HepG2 (cell line): Measurements from ENCODE around the gene ZFPM1. TPM values are rescaled to one million over a fixed set of nuclear protein-coding genes. Genes with fewer than 3 reads are reported as not detected.
A peak's percentile ranks its signal among the peaks of the same experiment; 100 is the strongest.

Source experiments
- EED ChIP-seq: sonication (generic); formaldehyde crosslinking; IDR thresholded peaks from 2 replicates; pipeline ENCODE4 v1.5.0; 2020; ENCODE audit warnings: mild to moderate bottlenecking, missing genetic modification reagents
- GTF2F1 ChIP-seq: fragments of 150-350 bp; IDR thresholded peaks from 2 replicates; pipeline ENCODE4 v1.6.1; 2014; ENCODE audit warnings: low read length
- POLR2A ChIP-seq, 2 experiments: IDR thresholded peaks; 2 replicates each; pipeline ENCODE4 v1.6.1; 2011; ENCODE audit warnings: low read depth in 2 of 2, low read length in 2 of 2, mild to moderate bottlenecking in 1 of 2, moderate library complexity in 1 of 2; ENCODE audit not compliant: insufficient read depth in 1 of 2
- RAD21 ChIP-seq: fragments of 450-650 bp; formaldehyde crosslinking; IDR thresholded peaks from 2 replicates; pipeline ENCODE4 v1.5.0; 2020; ENCODE audit warnings: mild to moderate bottlenecking
- ZBTB10 ChIP-seq: sonication (generic); formaldehyde crosslinking; IDR thresholded peaks from 2 replicates; pipeline ENCODE4 v1.4.0; 2020; ENCODE audit warnings: missing genetic modification reagents, borderline replicate concordance
- ZNF225 ChIP-seq: sonication (generic); formaldehyde crosslinking; IDR thresholded peaks from 2 replicates; pipeline ENCODE4 v1.4.0; 2020; ENCODE audit warnings: mild to moderate bottlenecking, missing genetic modification reagents
- ZNF317 ChIP-seq: sonication (generic); formaldehyde crosslinking; IDR thresholded peaks from 2 replicates; pipeline ENCODE4 v1.5.0; 2020; ENCODE audit warnings: mild to moderate bottlenecking, missing genetic modification reagents
- ZNF556 ChIP-seq: sonication (generic); formaldehyde crosslinking; IDR thresholded peaks from 2 replicates; pipeline ENCODE4 v1.4.0; 2020; ENCODE audit warnings: mild to moderate bottlenecking, missing genetic modification reagents, borderline replicate concordance
- ZNF609 ChIP-seq: sonication (generic); formaldehyde crosslinking; IDR thresholded peaks from 2 replicates; pipeline ENCODE4 v1.4.0; 2020; ENCODE audit warnings: mild to moderate bottlenecking, missing genetic modification reagents, borderline replicate concordance
- ZNF616 ChIP-seq: sonication (generic); formaldehyde crosslinking; IDR thresholded peaks from 2 replicates; pipeline ENCODE4 v1.5.0; 2020; ENCODE audit warnings: low read depth, mild to moderate bottlenecking, missing genetic modification reagents
- ZNF781 ChIP-seq: sonication (generic); formaldehyde crosslinking; IDR thresholded peaks from 2 replicates; pipeline ENCODE4 v1.5.1; 2020; ENCODE audit warnings: borderline replicate concordance, mild to moderate bottlenecking, missing genetic modification reagents; ENCODE audit errors: not compliant biosample characterization
- polyA plus RNA-seq, 8 experiments: library from polyadenylated mRNA; depleted of rRNA in 3 of 8; stranded (reverse) in 7 of 8; unstranded in 1 of 8; fragments of >200 nt; fragmentation: Illumina TruSeq in 4 of 8; extraction: Trizol in 4 of 8; gene quantifications; 2 replicates each; pipeline versions ENCODE4 v1.2.1 to v1.2.3, GENCODE V29; 2011 to 2016; ENCODE audit warnings: low read depth in 4 of 8, missing spikeins in 1 of 8, mixed read lengths in 1 of 8; ENCODE audit not compliant: insufficient read depth in 1 of 8
- total RNA-seq, 5 experiments: library from RNA; depleted of rRNA; stranded (reverse); fragments of >200 nt; fragmentation: Illumina TruSeq; extraction: Trizol; gene quantifications; 2 replicates each; pipeline ENCODE4 v1.2.3, GENCODE V29; 2016; ENCODE audit warnings: low read depth in 1 of 5

The ZFPM1 gene
- total and polyA plus RNA-seq, 2 of the 13 experiments (the other 11 are each of a cell fraction or from before 2014, with no cell fraction given) = 1.3 to 3.8 TPM

- TF ChIP-seq ZNF609 (CRISPR knock-in tag) (no peak), POLR2A (IDR thresholded peaks at IDR 0.05; ENCODE audit: insufficient read depth in 1 of 2, low read depth in 2 of 2, low read length in 2 of 2) (no peak), ZBTB10 (no peak), GTF2F1 (no peak), ZNF781 (CRISPR knock-in tag) (no peak), EED (CRISPR knock-in tag) (0 out of 2 replicates have a peak, but pooled peaks have one; percentile 33), RAD21 (CRISPR knock-in tag) (0 out of 2 replicates have a peak, but pooled peaks have one; percentile 13), ZNF317 (CRISPR knock-in tag) (peak; percentile 64; the same call in 1 of the 2 replicates), ZNF616 (CRISPR knock-in tag) (peak; percentile 59; the same call in 1 of the 2 replicates), ZNF556 (CRISPR knock-in tag) (no peak), ZNF225 (CRISPR knock-in tag) (0 out of 2 replicates have a peak, but pooled peaks have one; percentile 8)
Observed at GRCh38 chr16:88539652-88540345, 86.7 kb downstream of the ZFPM1 start (continued).
